HEK293 (cell line): ENCODE measurements around the gene EPHA6.

Experiments used
- CTCF ChIA-PET: fragments of 350-600 bp; formaldehyde crosslinking; extraction: SDS; loops from one replicate; lab custom pipeline; 2021; ENCODE audit warnings: antibody characterized with exemption; lab: Yijun Ruan, JAX
- POLR2A ChIA-PET: fragments of 300-600 bp; formaldehyde crosslinking; extraction: SDS; loops from one replicate; lab custom pipeline; 2020; ENCODE audit warnings: antibody characterized with exemption, inconsistent platforms; lab: Yijun Ruan, JAX
- H3K27ac ChIP-seq: fragments of 200-500 bp; sonication (Bioruptor generic); 2 replicates; pipeline ENCODE4 v1.5.1; 2014; ENCODE audit warnings: low read depth, low read length, control low read depth, inconsistent platforms; ENCODE audit errors: extremely low read depth
- H3K36me3 ChIP-seq, 2 experiments: fragments of 200-500 bp in 1 of 2; sonication (Bioruptor generic) in 1 of 2; 1 replicate in 1 of 2; 2 replicates in 1 of 2; pipeline ENCODE4 v1.5.1; 2014 to 2017; ENCODE audit warnings: inconsistent platforms in 2 of 2, low read length in 2 of 2; ENCODE audit not compliant: control insufficient read depth in 2 of 2, insufficient read depth in 1 of 2
- H3K4me1 ChIP-seq: fragments of 200-500 bp; sonication (Bioruptor generic); 2 replicates; pipeline ENCODE4 v1.5.1; 2014; ENCODE audit warnings: mild to moderate bottlenecking, low read length, inconsistent platforms; ENCODE audit not compliant: control insufficient read depth, insufficient read depth
- H3K4me3 ChIP-seq: 2 replicates; pipeline ENCODE4 v1.5.1; 2011; ENCODE audit warnings: low read depth, mild to moderate bottlenecking, control low read depth, low read length, moderate library complexity
- H3K9me3 ChIP-seq: fragments of 200-500 bp; sonication (Bioruptor generic); 2 replicates; pipeline ENCODE4 v1.5.1; 2014; ENCODE audit warnings: low read depth, low read length, inconsistent platforms; ENCODE audit not compliant: control insufficient read depth, insufficient read depth
- CTCF ChIP-seq: fragments of 450-650 bp; formaldehyde crosslinking; IDR thresholded peaks from 2 replicates; pipeline ENCODE4 v1.5.1; 2016; ENCODE audit warnings: missing biosample characterization, missing genetic modification characterization
- HOXA7 ChIP-seq: sonication (generic); formaldehyde crosslinking; IDR thresholded peaks from 2 replicates; pipeline ENCODE4 v1.8.1; 2022; ENCODE audit warnings: missing genetic modification reagents, borderline replicate concordance
- SALL2 ChIP-seq: fragments of 450-650 bp; formaldehyde crosslinking; IDR thresholded peaks from 2 replicates; pipeline ENCODE4 v1.5.0; 2017; ENCODE audit warnings: missing biosample characterization, mild to moderate bottlenecking, missing genetic modification characterization, borderline replicate concordance
- SCRT1 ChIP-seq: fragments of 450-650 bp; formaldehyde crosslinking; IDR thresholded peaks from 2 replicates; pipeline ENCODE4 v1.5.1; 2016; ENCODE audit warnings: missing biosample characterization, missing genetic modification characterization, borderline replicate concordance
- ZBTB1 ChIP-seq: fragments of 450-650 bp; formaldehyde crosslinking; IDR thresholded peaks from 2 replicates; pipeline ENCODE4 v1.5.1; 2016; ENCODE audit warnings: missing biosample characterization, missing genetic modification characterization
- ZBTB44 ChIP-seq: fragments of 450-650 bp; IDR thresholded peaks from 2 replicates; pipeline ENCODE4 v1.5.1; 2018; ENCODE audit warnings: missing biosample characterization, mild to moderate bottlenecking, missing genetic modification characterization
- ZNF114 ChIP-seq: fragments of 450-650 bp; formaldehyde crosslinking; IDR thresholded peaks from 2 replicates; pipeline ENCODE4 v1.5.0; 2017; ENCODE audit warnings: missing biosample characterization, missing genetic modification characterization
- ZNF155 ChIP-seq: fragments of 450-650 bp; formaldehyde crosslinking; IDR thresholded peaks from 2 replicates; pipeline ENCODE4 v1.5.1; 2016; ENCODE audit warnings: missing biosample characterization, missing genetic modification characterization
- ZNF366 ChIP-seq: fragments of 450-650 bp; formaldehyde crosslinking; conservative IDR thresholded peaks from 2 replicates; pipeline ENCODE4 v1.5.1; 2016; ENCODE audit warnings: missing biosample characterization, missing genetic modification characterization
- ZNF37A ChIP-seq: fragments of 450-650 bp; IDR thresholded peaks from 2 replicates; pipeline ENCODE4 v1.5.1; 2018; ENCODE audit warnings: missing biosample characterization, missing genetic modification characterization
- ZNF394 ChIP-seq: fragments of 450-650 bp; formaldehyde crosslinking; IDR thresholded peaks from 2 replicates; pipeline ENCODE4 v1.5.1; 2016; ENCODE audit warnings: missing biosample characterization, missing genetic modification characterization, mild to moderate bottlenecking, moderate library complexity, borderline replicate concordance
- ZNF416 ChIP-seq: fragments of 450-650 bp; formaldehyde crosslinking; IDR thresholded peaks from 2 replicates; pipeline ENCODE4 v1.5.1; 2016; ENCODE audit warnings: missing biosample characterization, missing genetic modification characterization
- ZNF529 ChIP-seq: fragments of 450-650 bp; formaldehyde crosslinking; IDR thresholded peaks from 2 replicates; pipeline ENCODE4 v1.5.1; 2017; ENCODE audit warnings: missing genetic modification characterization, missing biosample characterization; ENCODE audit not compliant: insufficient replicate concordance
- ZNF555 ChIP-seq: fragments of 450-650 bp; formaldehyde crosslinking; conservative IDR thresholded peaks from 2 replicates; pipeline ENCODE4 v1.5.1; 2017; ENCODE audit warnings: missing biosample characterization, mild to moderate bottlenecking, missing genetic modification characterization, inconsistent platforms
- ZNF677 ChIP-seq: fragments of 450-650 bp; IDR thresholded peaks from 2 replicates; pipeline ENCODE4 v1.5.0; 2018; ENCODE audit warnings: missing biosample characterization, mild to moderate bottlenecking, missing genetic modification characterization, moderate library complexity
- ZNF701 ChIP-seq: fragments of 450-650 bp; formaldehyde crosslinking; IDR thresholded peaks from 2 replicates; pipeline ENCODE4 v1.5.1; 2016; ENCODE audit warnings: missing biosample characterization, missing genetic modification characterization
- ZXDB ChIP-seq: fragments of 450-650 bp; formaldehyde crosslinking; IDR thresholded peaks from 2 replicates; pipeline ENCODE4 v1.5.1; 2016; ENCODE audit warnings: missing biosample characterization, missing genetic modification characterization
- TF ChIP-seq, protein P1 (sequence below): fragments of 450-650 bp; formaldehyde crosslinking; conservative IDR thresholded peaks from 2 replicates; pipeline ENCODE4 v1.5.1; 2016; ENCODE audit warnings: low read depth, missing biosample characterization, missing genetic modification characterization
- TF ChIP-seq, protein P2 (sequence below): sonication (generic); formaldehyde crosslinking; IDR thresholded peaks from 2 replicates; pipeline ENCODE4 v1.8.1; 2022; ENCODE audit warnings: mild to moderate bottlenecking, moderate library complexity, missing genetic modification reagents
- TF ChIP-seq, protein P3 (sequence below): fragments of 450-650 bp; formaldehyde crosslinking; IDR thresholded peaks from 2 replicates; pipeline ENCODE4 v1.5.1; 2017; ENCODE audit warnings: missing biosample characterization, missing genetic modification characterization
- TF ChIP-seq, protein P4 (sequence below): fragments of 450-650 bp; IDR thresholded peaks from 2 replicates; pipeline ENCODE4 v1.5.1; 2018; ENCODE audit warnings: missing biosample characterization, missing genetic modification characterization

Gene EPHA6

DNA sequence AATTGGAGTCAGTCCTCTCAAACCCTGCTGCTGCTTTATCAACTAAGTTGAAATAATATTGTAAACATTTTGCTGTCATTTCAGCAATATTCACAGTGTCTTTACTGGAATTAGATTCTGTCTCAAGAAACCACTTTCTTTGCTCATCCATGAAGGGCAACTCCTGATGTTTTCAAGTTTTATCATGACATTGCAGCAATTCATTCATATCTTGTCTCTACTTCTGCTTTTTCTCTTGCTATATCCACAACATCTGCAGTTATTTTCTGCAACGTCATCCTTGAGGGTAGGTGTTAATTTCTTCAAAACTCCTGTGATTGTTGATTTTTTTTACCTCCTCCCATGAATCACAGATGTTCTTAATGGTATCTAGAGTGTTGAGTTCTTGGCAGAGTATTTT, 181.6 kb downstream of the EPHA6 start (continued):
- TF ChIP-seq, protein P1, sequence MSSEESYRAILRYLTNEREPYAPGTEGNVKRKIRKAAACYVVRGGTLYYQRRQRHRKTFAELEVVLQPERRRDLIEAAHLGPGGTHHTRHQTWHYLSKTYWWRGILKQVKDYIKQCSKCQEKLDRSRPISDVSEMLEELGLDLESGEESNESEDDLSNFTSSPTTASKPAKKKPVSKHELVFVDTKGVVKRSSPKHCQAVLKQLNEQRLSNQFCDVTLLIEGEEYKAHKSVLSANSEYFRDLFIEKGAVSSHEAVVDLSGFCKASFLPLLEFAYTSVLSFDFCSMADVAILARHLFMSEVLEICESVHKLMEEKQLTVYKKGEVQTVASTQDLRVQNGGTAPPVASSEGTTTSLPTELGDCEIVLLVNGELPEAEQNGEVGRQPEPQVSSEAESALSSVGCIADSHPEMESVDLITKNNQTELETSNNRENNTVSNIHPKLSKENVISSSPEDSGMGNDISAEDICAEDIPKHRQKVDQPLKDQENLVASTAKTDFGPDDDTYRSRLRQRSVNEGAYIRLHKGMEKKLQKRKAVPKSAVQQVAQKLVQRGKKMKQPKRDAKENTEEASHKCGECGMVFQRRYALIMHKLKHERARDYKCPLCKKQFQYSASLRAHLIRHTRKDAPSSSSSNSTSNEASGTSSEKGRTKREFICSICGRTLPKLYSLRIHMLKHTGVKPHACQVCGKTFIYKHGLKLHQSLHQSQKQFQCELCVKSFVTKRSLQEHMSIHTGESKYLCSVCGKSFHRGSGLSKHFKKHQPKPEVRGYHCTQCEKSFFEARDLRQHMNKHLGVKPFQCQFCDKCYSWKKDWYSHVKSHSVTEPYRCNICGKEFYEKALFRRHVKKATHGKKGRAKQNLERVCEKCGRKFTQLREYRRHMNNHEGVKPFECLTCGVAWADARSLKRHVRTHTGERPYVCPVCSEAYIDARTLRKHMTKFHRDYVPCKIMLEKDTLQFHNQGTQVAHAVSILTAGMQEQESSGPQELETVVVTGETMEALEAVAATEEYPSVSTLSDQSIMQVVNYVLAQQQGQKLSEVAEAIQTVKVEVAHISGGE (tag by site-specific recombination): no peak
- no peak for TF ChIP-seq ZNF37A (tag by site-specific recombination)
- TF ChIP-seq ZNF114: no peak
- no peak for TF ChIP-seq ZNF529
- no peak for TF ChIP-seq HOXA7 (CRISPR knock-in tag)
- no peak for TF ChIP-seq ZNF416 (tag by site-specific recombination)
- TF ChIP-seq CTCF (tag by site-specific recombination): no peak
- TF ChIP-seq ZNF155 (tag by site-specific recombination): no peak
- TF ChIP-seq ZXDB (tag by site-specific recombination): no peak

DNA sequence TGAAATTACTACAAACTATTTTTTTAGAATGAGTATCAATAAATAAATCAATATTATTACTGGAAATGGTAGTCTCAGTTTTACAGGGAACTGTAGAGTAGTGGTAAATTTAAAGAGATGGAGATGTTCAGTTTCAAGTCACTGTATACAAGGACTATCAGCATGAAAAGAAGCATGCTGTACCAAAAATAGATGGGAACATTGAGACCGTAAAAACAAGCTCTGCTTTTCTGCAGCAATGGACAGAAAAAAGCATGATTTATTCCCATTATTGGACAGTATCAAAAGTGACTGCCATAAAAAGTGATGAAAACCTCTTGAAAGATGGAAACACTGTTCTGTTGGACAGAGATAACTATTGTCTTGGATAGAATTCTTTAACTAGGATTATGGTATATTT, 187.2 kb downstream of the EPHA6 start:
- ChIA-PET CTCF (no interaction called here), POLR2A (no interaction called here)
- no peaks in the 10 kb centered on the region for H3K9me3 ChIP-seq

More for the DNA sequence above, 187.2 kb downstream of the EPHA6 start:
- H3K4me1 ChIP-seq: no peaks in the 10 kb centered on the region
- H3K36me3 ChIP-seq: no peaks in the 10 kb centered on the region
- no peak for TF ChIP-seq ZNF701 (tag by site-specific recombination)
- TF ChIP-seq, protein P2, sequence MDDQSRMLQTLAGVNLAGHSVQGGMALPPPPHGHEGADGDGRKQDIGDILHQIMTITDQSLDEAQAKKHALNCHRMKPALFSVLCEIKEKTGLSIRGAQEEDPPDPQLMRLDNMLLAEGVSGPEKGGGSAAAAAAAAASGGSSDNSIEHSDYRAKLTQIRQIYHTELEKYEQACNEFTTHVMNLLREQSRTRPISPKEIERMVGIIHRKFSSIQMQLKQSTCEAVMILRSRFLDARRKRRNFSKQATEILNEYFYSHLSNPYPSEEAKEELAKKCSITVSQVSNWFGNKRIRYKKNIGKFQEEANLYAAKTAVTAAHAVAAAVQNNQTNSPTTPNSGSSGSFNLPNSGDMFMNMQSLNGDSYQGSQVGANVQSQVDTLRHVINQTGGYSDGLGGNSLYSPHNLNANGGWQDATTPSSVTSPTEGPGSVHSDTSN (CRISPR knock-in tag): no peak
- TF ChIP-seq, protein P3, sequence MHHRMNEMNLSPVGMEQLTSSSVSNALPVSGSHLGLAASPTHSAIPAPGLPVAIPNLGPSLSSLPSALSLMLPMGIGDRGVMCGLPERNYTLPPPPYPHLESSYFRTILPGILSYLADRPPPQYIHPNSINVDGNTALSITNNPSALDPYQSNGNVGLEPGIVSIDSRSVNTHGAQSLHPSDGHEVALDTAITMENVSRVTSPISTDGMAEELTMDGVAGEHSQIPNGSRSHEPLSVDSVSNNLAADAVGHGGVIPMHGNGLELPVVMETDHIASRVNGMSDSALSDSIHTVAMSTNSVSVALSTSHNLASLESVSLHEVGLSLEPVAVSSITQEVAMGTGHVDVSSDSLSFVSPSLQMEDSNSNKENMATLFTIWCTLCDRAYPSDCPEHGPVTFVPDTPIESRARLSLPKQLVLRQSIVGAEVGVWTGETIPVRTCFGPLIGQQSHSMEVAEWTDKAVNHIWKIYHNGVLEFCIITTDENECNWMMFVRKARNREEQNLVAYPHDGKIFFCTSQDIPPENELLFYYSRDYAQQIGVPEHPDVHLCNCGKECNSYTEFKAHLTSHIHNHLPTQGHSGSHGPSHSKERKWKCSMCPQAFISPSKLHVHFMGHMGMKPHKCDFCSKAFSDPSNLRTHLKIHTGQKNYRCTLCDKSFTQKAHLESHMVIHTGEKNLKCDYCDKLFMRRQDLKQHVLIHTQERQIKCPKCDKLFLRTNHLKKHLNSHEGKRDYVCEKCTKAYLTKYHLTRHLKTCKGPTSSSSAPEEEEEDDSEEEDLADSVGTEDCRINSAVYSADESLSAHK (tag by site-specific recombination): no peak
- TF ChIP-seq ZNF394 (tag by site-specific recombination): no peak
- no peak for TF ChIP-seq ZNF555 (tag by site-specific recombination)
- TF ChIP-seq ZNF677 (tag by site-specific recombination): no peak
- no peak for TF ChIP-seq ZNF366 (tag by site-specific recombination)
- TF ChIP-seq SALL2: no peak
- TF ChIP-seq ZBTB44 (tag by site-specific recombination): no peak
- TF ChIP-seq ZXDB (tag by site-specific recombination): no peak
- TF ChIP-seq, protein P4, sequence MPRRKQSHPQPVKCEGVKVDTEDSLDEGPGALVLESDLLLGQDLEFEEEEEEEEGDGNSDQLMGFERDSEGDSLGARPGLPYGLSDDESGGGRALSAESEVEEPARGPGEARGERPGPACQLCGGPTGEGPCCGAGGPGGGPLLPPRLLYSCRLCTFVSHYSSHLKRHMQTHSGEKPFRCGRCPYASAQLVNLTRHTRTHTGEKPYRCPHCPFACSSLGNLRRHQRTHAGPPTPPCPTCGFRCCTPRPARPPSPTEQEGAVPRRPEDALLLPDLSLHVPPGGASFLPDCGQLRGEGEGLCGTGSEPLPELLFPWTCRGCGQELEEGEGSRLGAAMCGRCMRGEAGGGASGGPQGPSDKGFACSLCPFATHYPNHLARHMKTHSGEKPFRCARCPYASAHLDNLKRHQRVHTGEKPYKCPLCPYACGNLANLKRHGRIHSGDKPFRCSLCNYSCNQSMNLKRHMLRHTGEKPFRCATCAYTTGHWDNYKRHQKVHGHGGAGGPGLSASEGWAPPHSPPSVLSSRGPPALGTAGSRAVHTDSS (tag by site-specific recombination): no peak
- no peak for TF ChIP-seq ZBTB1 (tag by site-specific recombination)
- no peak for TF ChIP-seq SCRT1 (tag by site-specific recombination)
- no peak overlapping the region for H3K4me3 ChIP-seq
- no peak overlapping the region for H3K27ac ChIP-seq
